ENCODE measurements around the gene SLC2A1. TPM values are rescaled to one million over a fixed set of nuclear protein-coding genes. Genes with fewer than 3 reads are reported as not detected.

Gene SLC2A1
- total RNA-seq, 2 experiments from 2014 or later, result 168 to 170 TPM

DNA sequence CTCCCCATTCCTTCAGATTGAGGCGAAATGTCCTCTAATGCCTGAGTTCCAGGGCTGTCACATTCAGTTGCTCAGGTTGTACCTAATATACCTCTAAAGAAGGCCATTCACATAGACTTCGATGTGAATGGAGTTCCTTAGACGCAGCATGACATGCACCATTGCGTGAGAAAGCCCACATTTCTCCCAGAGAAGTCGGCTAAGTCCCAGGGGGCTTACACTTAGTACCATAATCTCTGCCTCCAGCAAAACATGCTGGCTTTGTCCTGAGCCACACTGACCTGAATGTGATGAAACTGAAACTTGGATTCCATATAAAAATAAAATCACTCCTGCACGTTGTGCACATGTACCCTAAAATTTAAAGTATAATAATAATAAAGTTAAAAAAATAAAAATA is 23.2 kb upstream of the SLC2A1 start:
- ChIA-PET POLR2A (no interaction called here), CTCF (no interaction called here)

DNA sequence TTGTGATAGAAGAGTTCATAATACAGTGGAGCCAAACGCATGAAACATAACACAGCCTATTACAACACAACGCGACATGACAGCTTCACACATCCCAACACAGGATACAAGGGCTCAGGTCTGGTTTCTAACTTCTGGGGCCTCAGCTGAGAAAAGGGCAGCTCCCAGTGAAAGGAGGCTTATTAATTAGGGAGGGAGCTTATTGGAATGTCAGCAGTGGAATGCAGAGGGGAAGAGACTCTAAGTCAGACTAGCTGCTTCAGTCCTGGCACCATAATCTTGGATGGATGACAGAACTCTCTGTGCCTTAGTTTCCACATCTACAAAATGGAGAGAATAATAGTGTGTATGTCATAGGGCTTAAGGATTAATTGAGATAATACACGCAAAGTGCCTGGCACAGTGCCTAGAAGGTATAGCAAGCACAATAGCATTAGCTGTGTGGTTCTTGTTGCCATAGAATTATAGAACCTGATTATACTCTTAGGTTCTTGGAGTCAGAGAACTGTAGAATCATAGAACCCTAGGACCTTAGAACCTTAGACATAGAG is 22.7 kb upstream of the SLC2A1 start:
- POLR2A ChIA-PET, result no interaction called here

DNA sequence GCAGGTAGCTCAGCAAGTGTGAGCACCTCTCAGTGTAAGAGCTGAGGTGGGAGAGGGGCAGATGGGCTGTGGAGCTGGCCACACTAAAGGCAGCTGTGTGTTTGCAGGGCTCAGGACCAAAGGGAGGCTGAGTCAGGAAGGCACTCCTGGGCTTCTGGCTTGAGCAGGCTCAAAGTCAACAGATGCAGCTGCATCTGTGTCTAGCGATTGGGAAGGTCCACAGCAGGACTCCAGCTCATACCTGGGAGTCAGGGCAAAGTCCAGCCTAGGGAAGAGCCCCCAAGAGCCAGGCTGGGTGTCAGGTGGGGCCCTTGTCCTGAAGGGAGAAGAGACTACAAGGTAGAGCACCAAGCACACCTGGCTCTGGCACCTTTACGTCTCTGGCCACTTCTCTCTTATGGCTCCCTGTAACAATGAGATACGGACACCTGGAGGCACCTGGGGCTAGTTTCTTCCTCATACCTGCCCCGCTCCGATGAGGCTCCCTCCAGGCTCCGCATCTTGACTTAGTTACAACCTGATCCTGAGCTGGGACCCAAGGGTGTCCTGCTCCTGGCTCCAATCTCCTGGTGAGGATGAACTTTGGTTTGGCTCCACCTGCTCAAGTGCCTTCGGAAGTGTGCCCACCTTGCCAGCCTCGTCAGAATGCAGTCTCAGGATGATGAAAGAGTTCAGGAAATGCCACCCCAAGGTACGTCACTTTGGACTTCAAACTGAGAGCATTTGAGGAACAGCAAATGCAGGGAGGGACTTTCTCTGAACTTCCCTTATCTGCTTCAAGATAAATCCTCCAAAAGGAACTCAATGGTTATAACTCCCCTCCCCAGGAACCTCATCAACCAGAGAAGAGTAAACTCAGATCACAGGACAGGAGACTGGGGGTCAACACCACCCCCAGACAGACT is 21.5 kb upstream of the SLC2A1 start:
- ChIA-PET POLR2A (no interaction called here), CTCF (interaction anchor here (0.7 kb wide), 1 partner anchor 1570 kb away, joined by 3 read pairs; no protein-coding TSS in a partner anchor)

More for the DNA sequence above, 22.7 kb upstream of the SLC2A1 start:
- CTCF ChIA-PET, result no interaction called here

DNA sequence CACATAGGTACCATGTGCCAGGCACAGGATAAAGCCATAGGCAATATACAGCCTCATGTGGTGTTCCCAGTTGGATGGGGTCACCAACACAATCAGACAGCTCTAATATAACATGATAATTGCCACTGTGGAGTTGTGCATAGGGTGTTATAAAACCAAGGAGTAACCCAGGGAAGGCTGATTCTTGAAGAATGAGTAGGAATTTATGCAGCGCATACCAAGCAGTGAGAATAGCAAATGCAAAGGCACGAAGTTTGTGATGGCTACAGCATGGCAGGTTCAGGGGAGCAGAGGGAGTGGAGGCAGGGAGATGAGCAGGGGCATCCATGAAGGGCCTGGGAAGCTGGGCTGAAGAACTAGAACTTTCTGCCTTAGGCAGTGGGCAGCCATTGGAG is 20.4 kb upstream of the SLC2A1 start:
- ChIA-PET POLR2A (no interaction called here), CTCF (interaction anchor here (0.7 kb wide), 1 partner anchor 1569 kb away, joined by 3 read pairs; no protein-coding TSS in a partner anchor)

DNA sequence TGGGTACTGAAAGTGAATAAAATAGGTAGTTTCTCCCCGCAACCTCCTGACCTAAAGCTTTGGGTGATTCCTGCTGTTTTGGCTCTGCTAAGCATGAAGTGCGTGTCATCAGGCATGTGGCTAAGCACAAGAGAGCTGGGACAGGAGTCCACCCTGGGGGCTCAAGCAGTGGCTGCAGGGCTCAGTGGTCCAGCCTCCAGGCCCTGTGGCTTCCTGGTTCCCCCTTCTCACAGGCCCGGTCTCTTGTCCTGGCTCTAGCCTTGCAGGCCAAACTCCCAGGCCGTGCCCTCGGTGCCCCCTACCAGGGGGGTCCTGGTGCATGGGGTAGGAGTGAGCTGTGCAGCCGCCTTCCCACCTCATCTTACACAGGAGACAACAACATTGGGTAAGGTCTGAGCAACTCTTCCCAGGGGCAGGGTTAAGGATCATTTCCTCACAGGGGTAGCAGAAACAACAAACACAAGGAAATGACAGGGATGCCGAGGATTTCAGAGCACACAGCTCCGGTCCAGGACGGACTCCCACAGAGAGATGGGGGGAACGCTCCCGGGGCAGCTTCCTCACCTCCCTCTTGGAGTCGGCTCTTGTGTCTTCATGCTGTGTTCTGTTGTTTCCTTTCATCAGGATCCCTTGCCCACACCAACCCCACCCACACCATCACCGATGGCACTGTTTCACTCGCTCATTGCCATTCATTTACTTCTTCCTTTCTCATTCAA is 19.8 kb upstream of the SLC2A1 start:
- CTCF ChIA-PET, result no interaction called here
- POLR2A ChIA-PET, result no interaction called here

DNA sequence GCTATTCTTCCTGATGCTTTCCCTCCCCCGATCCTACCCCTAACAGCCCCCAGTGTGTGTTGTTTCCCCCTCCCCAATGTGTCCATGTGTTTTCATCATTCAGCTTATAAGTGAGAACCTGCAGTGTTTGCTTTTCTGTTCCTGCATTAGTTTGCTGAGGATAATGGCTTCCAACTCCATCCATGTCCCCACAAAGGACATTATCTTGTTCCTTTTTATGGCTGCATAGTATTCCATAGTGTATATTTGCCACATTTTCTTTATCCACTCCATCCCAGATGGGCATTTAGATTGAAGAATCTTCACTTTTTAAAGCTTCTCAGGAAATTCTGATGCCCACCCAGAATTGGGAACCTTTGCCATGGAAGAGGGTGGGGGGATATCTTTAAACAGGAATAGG is 19.0 kb upstream of the SLC2A1 start:
- ChIA-PET POLR2A (no interaction called here), CTCF (no interaction called here)

DNA sequence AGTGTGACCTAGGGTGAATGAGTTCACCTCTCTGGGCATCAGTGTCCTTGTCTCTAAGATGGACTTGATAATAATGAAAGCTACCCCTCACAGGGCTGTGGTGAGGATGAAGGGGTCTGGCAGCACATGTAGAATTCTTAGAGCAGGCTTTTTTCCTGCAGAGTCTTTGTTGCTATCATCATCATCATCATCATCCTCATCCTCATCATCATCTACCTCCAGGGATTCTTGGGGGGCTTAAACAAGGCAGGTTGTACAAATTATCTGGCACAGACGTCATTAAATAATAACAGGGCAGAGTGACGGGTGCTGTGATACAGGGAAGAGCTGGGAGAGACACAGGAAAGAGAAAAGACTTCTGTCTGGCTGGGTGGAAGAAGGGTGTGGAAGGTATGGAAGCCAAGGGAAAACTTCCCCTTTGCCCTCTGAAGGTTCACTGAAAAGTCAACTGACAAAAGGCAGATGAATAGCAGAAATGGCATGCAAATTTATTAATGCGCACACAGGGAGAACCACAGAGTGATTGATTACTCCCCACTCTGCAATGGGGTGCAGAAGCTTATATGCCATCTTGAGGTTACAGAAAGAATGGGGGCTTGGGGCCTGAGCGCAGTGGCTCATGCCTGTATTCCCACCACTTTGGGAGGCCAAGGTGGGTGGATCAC is 17.0 kb upstream of the SLC2A1 start:
- ChIA-PET CTCF (interaction anchor here (0.6 to 1.5 kb wide), 2 partner anchors 39 to 55 kb away, joined by 3 read pairs; no protein-coding TSS in a partner anchor), POLR2A (no interaction called here)

DNA sequence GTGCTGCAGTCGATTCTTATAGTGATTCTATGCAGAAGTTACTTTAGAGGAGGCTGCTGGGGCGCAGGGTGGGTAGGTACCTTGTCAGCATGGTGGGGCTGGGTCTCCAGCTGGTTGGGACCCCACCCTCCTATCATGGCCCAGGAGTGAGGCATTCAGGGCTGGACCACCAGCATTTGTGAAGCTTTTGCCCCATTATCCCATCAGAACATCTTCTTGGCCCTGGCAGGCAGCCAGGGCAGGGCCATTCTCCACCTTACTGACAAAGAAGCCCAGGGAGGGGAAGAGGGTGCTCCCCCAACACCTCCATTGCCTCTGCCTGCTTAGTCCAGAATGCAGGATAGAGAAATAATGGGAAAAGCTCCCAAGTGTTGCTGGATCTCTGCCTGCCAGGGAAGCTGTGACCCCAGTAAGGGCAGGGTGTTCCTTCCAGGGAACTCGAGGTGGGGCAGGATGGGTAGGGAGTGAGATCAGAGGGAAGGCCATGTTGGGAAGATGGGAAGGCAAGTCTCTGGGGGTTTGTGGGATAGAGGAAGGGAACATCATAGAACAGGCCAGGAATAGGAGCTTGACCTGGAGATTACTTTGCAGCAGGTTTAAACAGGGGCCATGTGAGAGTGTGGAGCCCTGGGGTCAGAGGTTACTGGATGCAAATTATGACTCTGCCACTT is 16.2 kb upstream of the SLC2A1 start:
- POLR2A ChIA-PET, result no interaction called here
- CTCF ChIA-PET, result interaction anchor here (1.5 kb wide), 1 partner anchor 39 kb away, joined by 3 read pairs; no protein-coding TSS in a partner anchor

DNA sequence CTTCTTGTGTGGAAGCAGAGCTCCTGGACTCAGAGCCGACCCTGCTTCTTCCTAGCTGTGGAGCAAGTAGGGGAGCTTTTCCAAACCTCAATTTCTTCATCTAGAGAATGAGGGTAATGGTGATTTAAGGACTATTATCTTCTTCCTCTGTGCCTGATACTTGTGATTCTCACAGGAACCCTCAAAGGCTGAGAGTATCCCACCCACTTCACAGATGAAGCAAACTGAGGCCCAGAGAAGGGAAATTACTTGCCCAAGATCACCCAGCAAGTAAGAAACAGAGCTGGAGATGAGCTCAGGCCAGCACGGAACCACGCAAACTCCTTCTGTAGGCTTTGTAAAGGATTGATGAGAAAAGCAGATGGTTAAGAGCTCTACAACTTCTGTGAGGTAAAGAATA is 15.1 kb upstream of the SLC2A1 start:
- ChIA-PET POLR2A (no interaction called here), CTCF (interaction anchor here (1.5 kb wide), 1 partner anchor 38 kb away, joined by 3 read pairs; no protein-coding TSS in a partner anchor)

DNA sequence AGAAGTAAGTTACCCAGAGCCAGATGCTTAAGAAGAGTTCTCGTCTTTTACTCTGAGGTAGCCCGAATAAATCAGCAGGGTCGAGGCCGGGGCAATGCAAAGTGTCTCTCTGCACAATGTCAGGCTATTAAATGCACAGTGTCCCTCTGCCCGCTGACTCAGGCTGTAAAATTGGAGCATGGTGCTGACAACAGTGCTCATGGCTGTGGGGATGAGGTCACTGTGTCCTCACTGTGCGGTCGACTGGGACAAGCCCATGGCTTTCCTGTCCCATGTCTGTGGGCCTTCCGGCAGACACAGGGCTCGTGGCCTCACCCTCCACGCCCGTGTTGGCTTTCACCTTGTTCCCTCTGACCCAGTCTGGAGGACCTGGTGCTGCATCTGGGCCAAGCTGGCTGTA is 14.6 kb upstream of the SLC2A1 start:
- ChIA-PET POLR2A (no interaction called here), CTCF (no interaction called here)

DNA sequence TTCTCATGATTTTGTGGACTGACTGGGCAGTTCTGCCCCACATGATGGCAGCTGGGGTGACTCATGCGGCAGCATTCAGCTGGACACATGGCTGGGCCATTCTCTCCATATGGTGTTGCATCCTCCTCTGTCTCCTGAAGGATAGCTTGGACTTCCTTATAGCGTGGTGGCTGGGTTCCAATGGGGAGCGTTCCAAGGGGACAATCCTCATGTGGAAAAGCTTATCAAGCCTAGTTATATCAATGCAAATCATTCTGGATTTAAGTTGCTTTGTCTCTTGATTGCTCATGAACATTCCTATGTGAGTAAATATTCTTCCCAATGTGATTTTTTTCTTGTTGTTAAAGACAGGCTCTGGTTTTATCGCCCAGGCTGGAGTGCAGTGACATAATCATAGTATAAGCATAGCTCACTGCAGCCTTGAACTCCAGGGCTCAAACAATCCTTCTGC is 13.2 kb upstream of the SLC2A1 start:
- CTCF ChIA-PET, result interaction anchor here (0.7 to 0.9 kb wide), 2 partner anchors 102 to 108 kb away, joined by 3 to 4 read pairs; no protein-coding TSS in a partner anchor
- POLR2A ChIA-PET, result no interaction called here

DNA sequence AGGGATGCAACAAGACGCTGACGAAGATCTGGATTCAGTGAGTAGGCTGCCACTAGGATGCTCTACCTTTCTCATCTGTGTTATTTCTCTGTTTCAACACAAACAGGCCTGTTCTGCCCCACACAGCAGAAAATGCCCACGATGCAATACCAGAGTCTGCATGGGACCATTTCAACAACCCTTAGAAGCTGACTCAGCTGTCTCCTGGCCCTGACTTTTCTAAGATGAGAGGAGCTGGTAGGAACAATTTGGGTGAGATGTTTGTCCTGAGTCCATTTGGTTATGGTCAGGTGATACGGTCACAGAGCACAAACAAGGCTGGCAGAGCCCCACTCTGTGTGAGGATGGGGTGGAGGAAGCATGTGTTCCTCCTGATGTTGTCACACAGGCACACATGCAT is 11.5 kb upstream of the SLC2A1 start:
- ChIA-PET POLR2A (no interaction called here), CTCF (no interaction called here)

DNA sequence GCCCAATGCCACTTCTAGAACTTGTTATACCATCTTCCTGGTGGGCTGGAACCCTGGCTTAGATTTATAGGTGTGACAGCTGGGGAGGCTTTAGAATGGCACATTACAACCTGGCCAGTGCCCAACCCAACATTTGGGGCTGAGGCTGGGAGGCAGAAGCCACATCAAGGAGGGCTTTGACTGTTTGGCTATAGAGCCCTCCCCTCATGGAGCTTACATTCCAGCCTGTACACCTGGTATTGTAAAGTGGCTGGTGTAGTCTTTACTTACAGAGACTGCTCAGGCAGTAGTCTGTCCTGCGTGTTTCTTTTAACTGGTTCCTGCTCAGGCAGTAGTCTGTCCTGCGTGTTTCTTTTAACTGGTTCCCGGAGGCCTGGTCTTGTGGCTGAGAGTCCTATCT is 10.0 kb upstream of the SLC2A1 start:
- CTCF ChIA-PET, result interaction anchor here (1.0 kb wide), 1 partner anchor 45 kb away, joined by 3 read pairs; no protein-coding TSS in a partner anchor
- POLR2A ChIA-PET, result no interaction called here

DNA sequence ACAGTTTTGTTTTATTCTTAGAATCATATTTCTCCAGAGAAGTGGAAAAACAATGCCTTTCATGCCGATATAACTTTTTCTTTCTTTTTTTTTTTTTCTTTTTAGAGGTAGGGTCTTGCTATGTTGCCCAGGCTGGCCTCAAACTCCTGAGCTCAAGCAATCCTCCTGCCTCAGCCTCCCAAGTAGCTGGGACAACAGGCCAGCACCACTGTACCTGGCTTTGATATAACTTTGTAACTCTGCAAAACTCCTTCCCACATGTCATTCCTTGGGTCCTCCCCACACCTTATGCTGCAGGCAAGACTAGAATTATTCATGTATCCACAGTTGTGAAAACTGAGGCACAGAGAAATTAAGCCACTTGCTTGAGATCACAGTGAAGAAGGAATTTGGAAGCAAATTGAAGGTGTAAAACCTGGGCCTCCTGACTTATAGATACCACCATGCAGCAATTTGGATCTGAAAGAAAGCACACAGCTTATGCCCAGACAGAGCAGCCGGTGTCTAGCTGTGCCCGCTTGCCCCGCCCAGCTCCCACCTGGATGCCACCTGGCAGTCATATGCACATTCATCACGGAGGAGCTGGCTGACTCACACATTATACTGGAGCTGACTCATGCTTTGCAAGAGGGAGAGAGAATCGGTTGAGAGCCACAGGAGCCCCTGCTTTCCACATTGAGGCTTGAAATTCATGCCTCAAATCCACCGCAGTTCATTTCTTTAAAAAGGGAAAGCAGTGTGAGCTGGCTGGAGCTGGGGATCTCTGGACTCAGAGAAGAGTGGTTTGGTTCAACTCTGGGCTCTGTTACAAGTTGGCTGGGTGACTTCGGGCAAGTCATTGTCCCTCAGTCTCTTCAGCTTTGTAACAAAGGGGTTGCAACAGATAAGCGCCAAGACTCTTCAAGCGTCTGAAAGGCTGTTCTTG is 8.3 kb upstream of the SLC2A1 start:
- ChIA-PET CTCF (no interaction called here), POLR2A (no interaction called here)

DNA sequence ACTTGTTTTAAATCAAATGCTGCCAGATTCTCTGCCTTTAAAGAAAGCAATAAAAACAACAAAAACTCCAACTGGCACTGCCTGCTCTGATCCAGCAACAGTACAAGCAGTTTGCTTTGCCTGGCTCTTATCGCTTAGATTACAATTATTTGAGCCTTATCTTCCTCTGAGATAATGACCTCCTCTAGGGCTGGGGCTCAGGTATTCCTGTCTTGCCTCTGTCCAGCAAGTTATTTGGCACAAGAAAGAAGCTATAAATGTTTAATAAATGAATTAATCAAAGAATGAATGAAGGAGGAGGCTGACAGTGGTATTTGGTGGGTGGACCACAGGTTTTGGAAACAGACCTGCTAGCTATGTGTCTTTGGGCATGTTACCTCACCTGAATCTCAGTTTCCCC is 6.7 kb upstream of the SLC2A1 start:
- CTCF ChIA-PET, result no interaction called here
- POLR2A ChIA-PET, result no interaction called here

DNA sequence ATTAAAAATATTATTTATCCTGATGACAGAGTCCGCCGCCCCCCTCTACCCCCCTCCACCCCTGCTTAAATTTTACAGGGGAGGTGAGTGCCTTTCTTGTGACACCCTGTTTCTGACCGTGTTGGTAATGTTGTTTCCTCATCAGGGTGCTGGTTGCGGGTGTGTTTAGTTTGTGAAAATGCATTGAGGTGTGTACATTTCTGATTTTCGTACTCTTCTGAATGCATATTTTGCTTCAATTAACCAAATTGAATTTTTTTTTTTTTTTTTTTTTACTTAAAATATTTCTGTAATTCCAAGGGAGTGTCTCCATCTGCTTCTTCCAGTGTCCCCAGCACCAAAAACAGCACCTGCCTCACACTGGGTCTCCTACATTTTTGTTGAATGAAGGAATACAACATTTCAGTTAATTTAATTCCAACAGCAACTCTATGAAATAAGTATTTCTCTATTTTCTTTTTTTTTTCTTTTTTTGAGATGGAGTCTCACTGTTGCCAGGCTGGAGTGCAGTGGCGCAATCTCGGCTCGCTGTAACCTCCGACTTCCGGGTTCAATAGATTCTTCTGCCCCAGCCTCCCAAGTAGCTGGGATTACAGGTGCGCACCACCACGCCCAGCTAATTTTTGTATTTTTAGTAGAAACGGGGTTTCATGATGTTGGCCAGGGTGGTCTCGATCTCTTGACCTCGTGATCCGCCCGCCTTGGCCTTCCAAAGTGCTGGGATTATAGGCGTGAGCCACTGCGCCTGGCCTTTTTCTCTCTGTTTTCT is 5.6 kb upstream of the SLC2A1 start:
- POLR2A ChIA-PET, result no interaction called here
- CTCF ChIA-PET, result interaction anchor here (1.2 kb wide), 1 partner anchor 113 kb away, joined by 3 read pairs; no protein-coding TSS in a partner anchor

DNA sequence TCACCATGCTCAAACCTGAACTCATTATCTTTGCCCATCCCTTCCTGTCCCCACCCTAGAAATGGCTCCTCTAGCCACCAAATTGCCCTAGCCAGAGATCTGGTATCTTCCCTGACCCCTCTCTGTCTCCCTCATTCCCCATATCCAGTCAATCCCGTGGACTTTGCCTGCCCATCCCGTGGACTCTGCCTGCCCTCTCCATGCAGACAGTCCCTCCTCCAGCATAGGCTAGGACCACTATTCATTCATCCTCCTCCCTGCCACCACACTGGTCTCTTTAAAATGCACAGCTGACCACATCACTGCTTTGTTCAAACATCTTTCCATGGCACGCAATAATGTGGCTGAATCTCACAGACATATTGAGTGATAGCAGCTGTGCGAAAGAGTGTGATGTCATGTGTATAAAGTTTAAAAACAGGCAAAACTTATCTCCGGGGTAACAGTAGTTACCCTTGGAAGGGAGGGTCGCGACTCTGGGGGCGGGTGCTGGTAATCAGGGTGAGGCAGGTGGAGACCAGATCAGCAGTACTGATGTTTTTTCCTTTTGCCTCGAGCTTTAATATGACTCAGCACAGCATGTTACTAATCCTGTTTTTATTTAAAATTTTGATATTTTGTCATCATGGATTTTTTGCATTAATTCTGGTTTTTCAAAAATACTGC is 4.8 kb upstream of the SLC2A1 start:
- CTCF ChIA-PET, result interaction anchor here (1.2 kb wide), 1 partner anchor 113 kb away, joined by 3 read pairs; no protein-coding TSS in a partner anchor
- POLR2A ChIA-PET, result no interaction called here
